GM12873 (cell line): ENCODE measurements around the gene TMEM184B.

ENCODE experiments used
- TF ChIP-seq, protein P1 (sequence below): IDR thresholded peaks from 2 replicates; pipeline ENCODE4 v1.5.1; 2012; ENCODE audit warnings: low read depth, mild to moderate bottlenecking, moderate library complexity, low read length, control low read depth; ENCODE audit not compliant: insufficient read depth; ENCODE audit errors: missing control alignments

TMEM184B gene

DNA sequence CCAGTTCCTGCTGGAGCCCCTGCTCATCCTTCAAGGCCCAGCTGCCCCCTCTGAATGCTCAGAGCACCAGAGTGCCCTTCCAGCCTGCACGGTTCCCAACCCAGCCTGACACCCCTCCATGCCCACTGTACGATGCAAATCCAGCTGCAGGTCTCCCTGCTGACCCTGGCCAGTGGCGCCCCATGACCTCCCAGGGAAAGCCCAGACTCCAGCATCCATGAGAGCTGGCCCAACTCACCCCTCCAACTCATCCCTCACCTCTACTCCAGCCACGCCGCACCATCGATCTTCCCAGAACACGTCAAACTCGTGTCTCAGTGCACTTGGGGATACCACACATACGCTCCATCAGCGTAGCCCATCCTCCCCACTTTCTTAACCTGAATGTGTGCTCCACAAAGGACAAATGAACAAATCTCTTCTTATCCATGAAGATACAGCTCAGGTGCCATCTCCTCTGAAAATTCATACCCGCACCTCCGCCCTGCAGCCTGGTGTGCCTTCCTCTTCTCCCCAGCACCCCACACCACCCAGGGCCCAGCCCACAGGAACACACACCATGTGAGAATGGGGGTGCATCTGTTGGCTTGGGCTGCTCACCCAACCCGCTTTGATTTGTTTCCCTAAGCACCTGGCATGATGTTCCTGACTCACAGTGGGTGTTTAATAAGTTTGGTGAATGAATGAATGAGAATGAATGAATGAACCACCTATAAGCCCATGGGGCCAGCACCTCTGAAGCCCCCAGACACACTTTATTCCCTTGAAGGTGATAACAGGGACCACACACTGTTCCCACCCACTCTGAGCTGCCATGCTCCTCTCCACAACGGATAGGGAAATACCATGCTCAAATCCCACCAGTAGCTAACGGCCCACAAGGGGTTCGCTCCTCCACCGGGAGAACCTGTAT, 97.3 kb downstream of the TMEM184B start:
- TF ChIP-seq, protein P1, sequence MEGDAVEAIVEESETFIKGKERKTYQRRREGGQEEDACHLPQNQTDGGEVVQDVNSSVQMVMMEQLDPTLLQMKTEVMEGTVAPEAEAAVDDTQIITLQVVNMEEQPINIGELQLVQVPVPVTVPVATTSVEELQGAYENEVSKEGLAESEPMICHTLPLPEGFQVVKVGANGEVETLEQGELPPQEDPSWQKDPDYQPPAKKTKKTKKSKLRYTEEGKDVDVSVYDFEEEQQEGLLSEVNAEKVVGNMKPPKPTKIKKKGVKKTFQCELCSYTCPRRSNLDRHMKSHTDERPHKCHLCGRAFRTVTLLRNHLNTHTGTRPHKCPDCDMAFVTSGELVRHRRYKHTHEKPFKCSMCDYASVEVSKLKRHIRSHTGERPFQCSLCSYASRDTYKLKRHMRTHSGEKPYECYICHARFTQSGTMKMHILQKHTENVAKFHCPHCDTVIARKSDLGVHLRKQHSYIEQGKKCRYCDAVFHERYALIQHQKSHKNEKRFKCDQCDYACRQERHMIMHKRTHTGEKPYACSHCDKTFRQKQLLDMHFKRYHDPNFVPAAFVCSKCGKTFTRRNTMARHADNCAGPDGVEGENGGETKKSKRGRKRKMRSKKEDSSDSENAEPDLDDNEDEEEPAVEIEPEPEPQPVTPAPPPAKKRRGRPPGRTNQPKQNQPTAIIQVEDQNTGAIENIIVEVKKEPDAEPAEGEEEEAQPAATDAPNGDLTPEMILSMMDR: no peak

GRCh38 chr22:38174626-38175025, 98.2 kb downstream of the TMEM184B start:
- TF ChIP-seq, protein P1: no peak

DNA sequence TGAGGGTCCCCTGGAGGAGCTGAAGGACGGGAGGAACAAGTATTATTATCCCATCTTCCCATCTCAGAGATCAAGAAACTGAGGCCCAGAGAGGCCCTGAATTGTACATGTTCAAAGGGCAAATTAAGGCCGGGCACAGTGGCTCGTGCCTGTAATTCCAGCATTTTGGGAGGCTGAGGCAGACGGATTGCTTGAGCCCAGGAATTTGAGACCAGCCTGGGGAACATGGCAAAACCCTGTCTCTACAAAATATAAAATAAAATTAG, 99.2 kb downstream of the TMEM184B start:
- TF ChIP-seq, protein P1: no peak

DNA sequence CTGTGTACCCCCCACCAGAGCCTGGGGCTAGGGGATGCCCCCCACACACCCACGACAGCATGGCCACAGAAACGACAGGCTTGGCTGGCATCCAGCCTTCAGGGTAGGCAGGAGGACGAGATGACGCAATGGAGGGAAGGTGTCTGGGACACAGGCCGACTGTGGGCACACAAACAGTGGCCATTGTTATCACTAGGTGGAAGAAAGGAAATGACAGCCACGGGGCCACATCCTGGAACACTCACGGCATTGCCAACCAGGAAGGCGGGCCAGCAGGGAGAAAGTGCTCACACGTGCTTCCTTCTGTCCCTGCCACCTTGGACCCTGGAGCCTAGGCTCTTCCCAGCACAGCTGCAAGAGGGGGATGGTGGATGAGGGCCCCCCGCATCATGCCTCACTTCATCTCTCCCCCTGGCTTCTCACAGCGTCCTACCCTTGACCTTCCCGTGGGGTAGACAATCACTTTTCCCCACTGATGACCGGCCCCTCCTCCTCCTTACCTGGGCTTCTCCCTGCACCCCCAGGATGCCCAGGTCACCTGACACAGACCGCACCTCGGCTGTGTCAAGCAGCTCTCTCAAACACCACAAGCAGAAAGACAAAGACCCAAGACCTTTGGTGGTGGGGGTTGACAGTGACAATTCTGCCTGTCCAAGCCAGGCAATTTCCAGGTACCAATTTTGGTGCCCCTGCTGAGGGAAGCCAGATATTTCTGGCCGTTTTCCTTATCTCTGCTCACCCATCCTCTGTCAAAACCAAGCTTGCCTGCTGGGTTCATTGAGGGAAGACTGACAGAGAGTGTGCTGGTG, 99.8 kb downstream of the TMEM184B start:
- TF ChIP-seq, protein P1: no peak

- TF ChIP-seq, protein P1: no peak
These were observed 100.6 kb downstream of the TMEM184B start for GRCh38 chr22:38171927-38172831.

DNA sequence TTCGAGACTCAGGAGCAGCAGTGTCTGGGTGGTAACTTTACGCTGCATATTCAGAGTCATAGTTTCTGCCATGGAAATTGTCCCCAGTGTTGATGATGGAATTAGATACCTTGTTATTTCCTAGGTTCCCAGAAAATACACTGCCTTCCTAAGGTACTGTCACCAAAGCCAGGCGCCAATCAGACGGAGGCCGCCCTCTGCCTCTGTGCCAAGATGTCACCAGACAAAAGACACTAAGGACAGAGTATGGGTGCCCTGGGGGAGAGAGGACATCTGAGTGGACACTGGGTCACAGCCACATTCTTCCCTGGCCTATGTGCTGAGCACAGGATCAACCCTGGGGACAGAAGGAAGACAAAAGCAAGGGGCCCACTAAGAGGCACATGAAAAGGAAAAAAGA, 102.3 kb downstream of the TMEM184B start:
- TF ChIP-seq, protein P1: no peak
